C4-2B (cell line): ENCODE results near the gene SAXO2.
"Not testable (repeated sequence)": the region's sequence is repeated elsewhere in the genome, so short reads cannot be mapped to it uniquely, and the experiment has no call there.

Experiments used
- CTCF ChIP-seq: fragments of 450-650 bp; conservative IDR thresholded peaks from 2 replicates; pipeline ENCODE4 v1.5.1; 2017; ENCODE audit warnings: mild to moderate bottlenecking
- ZFX ChIP-seq: fragments of 450-650 bp; IDR thresholded peaks from 2 replicates; pipeline ENCODE4 v1.6.1; 2017

GRCh38 chr15:82267137-82267536, 4.5 kb downstream of the SAXO2 start:
- TF ChIP-seq CTCF, ZFX: not testable (repeated sequence)
